GM18907 (cell line): ENCODE data around the gene IGFBPL1.
"Not testable (repeated sequence)": the region's sequence is repeated elsewhere in the genome, so short reads cannot be mapped to it uniquely, and the experiment has no call there.

ENCODE experiments used
- ATAC-seq: cut with Tn5 transposase; IDR thresholded peaks from one replicate; pipeline ENCODE4 v1.9.1; 2021; ENCODE audit warnings: mild to moderate bottlenecking, moderate library complexity; ENCODE audit not compliant: unreplicated experiment

The IGFBPL1 gene

GRCh38 chr9:38380872-38381534 is 43.3 kb downstream of the IGFBPL1 start:
- no peak for ATAC-seq

DNA sequence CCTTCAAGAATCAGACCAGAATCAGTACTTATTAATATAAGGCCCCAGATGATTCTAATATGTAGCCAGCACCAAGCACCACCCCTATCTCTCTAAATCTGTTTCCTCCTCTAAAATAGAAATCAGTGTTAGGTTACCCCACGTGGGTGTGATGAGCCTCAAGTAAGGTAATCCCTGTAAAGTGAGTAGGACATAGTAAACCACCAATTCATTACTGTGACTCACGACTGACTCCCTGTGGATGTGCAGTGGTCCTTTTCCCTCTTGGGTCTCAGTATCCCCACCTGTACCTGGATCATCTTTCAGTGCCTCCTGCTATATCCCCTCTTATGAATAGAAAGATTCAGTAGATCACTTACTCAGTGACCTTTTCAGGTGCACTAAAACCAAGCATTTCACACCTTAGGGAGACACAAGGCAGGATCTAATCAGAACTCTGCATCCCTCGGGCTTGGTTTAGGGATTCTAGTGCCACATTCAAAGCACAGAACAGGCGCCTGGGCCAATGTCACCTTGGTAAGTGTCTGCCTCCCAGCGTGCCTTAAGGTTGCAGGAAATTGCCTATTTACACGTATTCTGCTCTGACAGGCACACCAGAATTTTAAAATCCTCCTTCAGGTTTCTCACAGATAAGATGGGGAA is 43.9 kb downstream of the IGFBPL1 start:
- ATAC-seq = no peak

GRCh38 chr9:38377336-38378083 is 46.7 kb downstream of the IGFBPL1 start:
- ATAC-seq = not testable (repeated sequence)

GRCh38 chr9:38376021-38376670 is 48.1 kb downstream of the IGFBPL1 start:
- no peak for ATAC-seq

DNA sequence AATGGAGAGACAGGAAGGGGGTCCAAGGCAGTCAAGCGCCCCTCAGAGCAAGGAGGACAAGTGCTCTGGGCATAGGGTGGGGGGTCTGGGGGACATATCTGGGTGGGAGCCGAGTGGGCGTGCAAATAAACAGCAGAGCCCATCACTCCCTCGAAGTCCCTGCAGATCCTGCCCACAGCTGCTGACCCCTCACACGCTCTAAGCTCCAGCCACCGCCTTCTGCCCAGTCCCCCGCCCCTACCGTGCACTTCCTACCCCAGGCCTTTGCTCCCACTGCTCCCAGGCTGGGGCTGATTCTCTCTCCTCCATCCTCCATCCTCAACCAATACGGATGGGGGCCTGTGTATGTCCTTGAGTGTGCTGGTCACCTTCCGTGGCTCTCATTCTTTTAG is 48.7 kb downstream of the IGFBPL1 start:
- ATAC-seq = no peak

- ATAC-seq = no peak
Measured at GRCh38 chr9:38374847-38375571, 49.2 kb downstream of the IGFBPL1 start.

GRCh38 chr9:38373679-38374078 is 50.6 kb downstream of the IGFBPL1 start:
- ATAC-seq = peak; percentile 55

GRCh38 chr9:38372762-38373619 is 51.3 kb downstream of the IGFBPL1 start:
- no peak for ATAC-seq

DNA sequence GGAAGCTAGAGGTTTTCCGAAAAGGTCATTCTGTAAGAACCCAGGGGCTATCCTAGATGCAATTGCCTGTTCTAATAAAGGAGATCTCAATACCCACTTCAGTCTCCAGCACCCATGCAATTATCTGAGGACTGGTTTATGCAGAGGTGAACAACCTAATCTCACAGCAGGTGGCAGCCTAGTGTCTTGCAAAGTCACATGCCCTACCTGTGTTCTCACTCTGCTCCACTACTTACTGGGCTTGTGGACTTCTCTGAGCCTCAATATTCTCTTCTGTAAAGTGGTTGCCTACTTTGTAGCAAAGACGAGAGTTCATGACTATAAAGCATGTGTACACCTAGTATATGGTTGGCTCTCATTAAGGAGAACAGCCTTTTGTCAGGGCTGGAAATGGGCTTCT is 52.8 kb downstream of the IGFBPL1 start:
- peak; percentile 80 for ATAC-seq

DNA sequence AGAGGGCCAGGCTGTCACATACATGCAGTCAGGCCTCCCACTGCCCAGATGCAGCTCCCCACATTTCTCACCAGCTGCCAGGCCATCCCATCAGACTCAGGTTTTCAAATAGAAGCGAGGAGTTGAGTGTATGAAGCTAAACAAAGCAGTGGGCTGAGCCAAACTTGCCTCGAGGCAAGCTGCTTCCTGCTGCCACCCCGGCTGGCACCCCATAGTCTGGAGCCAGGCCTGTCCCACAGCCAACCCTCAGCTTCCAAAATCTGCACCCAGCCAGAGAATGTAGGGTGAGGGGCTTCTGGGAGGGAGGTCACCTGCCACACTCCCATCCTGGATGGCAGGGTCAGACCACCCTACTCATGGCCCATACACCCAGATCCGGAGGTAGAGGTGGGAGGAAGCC is 54.1 kb downstream of the IGFBPL1 start:
- no peak for ATAC-seq

DNA sequence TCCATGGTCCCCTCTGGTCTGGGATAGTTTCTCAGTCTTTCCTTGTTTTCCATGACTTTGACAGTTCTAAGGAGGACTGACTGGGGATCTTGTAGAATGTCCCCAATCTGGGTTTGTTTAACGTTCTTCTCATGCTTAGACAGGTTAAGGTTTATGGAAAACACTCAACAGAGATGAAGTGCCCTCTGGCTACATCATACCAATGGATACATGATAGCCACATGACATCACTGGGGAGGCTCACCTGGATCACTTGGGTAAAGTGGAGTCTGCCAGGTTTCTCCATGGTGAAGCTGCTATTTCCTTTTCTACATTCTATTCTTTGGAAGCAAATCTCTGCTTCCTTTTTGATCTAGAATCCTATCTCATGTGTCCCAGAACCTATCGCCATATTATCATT is 55.5 kb downstream of the IGFBPL1 start:
- ATAC-seq = no peak

DNA sequence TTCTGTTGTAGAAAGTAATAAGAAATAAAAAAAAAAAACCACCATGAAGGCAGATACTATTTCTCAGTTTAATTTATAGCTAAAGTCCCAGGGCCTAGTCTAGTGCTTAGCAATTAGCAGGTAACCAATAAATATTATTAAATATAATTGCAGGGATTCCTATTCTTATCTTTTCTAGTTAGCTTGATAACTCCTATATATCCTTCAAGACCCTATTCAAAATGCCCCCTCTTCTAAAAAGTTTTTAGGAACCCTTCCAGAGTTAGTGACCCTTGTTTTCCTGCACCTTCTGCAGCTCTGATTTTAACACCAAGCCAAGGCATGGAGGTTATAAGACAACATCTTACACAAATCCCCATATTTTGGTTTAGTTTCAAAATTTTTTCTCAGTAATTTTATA is 56.4 kb downstream of the IGFBPL1 start:
- ATAC-seq = no peak

GRCh38 chr9:38363589-38363925 is 60.7 kb downstream of the IGFBPL1 start:
- no peak for ATAC-seq

GRCh38 chr9:38362852-38363588 is 61.2 kb downstream of the IGFBPL1 start:
- peak; percentile 62 for ATAC-seq

- no peak for ATAC-seq
Measured at GRCh38 chr9:38361473-38361850, 62.8 kb downstream of the IGFBPL1 start.

- ATAC-seq = no peak
Measured at GRCh38 chr9:38360839-38361472, 63.3 kb downstream of the IGFBPL1 start.

DNA sequence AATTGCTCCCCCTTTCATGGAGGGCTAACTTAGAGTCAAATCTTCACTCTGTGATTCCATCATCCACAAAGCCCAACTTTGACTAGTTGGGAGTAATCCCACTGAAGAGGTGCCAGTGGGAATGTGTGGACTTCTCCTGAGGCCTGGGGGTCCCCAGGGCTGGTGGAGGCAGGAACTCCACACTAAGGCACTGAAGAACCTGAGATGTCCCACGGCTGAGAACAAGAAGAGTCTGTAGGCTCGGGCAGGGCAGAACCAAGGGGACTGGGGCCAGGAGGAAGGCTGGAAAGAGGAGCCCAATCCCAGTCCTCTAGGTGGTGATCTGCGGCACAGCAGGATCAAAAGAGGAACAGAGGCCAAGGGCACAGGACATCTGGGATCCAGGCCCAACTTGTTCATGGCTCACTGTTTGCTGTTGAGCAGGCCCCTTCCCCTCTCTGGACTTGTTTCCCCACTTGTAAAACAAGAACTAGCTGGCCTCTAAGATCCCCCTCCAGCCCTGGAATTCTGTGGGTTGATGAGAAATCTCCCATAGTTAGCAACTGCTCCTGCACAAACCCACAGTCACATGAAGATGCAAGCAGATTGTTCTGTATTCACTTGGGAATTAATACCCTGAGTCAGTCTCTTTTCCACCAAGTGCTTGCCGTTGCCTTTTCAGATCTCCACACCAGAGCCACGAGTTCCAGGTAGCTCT is 64.4 kb downstream of the IGFBPL1 start:
- ATAC-seq = no peak

DNA sequence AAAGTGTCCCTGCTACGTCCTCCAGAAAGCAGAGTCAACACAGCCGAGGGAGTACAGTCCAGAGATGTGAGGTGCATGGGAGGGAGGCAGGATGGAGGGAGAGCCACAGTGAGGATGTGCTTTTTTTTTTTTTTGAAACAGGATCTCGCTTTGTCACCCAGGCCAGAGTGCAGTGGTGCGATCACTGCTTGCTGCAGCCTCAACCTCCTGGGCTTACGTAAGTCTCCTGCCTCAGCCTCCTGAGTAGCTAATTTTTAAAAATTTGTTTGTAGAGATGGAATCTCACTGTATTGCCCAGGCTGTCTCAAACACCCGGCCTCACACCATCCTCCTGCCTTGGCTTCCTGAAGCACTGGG is 65.0 kb downstream of the IGFBPL1 start:
- no peak for ATAC-seq
